Left lung (tissue), 10 donors: ENCODE data around the gene IMMP2L. TPM values are rescaled to one million over a fixed set of nuclear protein-coding genes. Genes with fewer than 3 reads are reported as not detected.

Source experiments
- ATAC-seq: fragments of 200-7000 bp; cut with Tn5 transposase; one replicate; pipeline ENCODE4 v1.9.1; 2020; ENCODE audit warnings: moderate library complexity
- DNase-seq, 4 donors: peaks; one replicate each; pipeline ENCODE4 v3.0.0-alpha.2; 2013 to 2020
- H3K27ac ChIP-seq, 2 donors: fragments of 200-600 bp; sonication (generic) in 1 of 2; one replicate each; pipeline versions ENCODE4 v1.5.0 to v1.8.0; 2020 to 2021
- H3K27me3 ChIP-seq, 2 donors: fragments of 200-600 bp; sonication (generic) in 1 of 2; one replicate each; pipeline versions ENCODE4 v1.5.0 to v1.8.0; 2020 to 2021
- H3K36me3 ChIP-seq, 2 donors: fragments of 200-600 bp; sonication (generic) in 1 of 2; one replicate each; pipeline versions ENCODE4 v1.5.0 to v1.8.0; 2020 to 2021
- H3K4me1 ChIP-seq, 2 donors: fragments of 200-600 bp; one replicate each; pipeline ENCODE4 v1.8.0; 2021
- H3K4me3 ChIP-seq, 2 donors: fragments of 200-600 bp; sonication (generic) in 1 of 2; one replicate each; pipeline versions ENCODE4 v1.5.0 to v1.8.0; 2020 to 2021; ENCODE audit warnings: mild to moderate bottlenecking in 1 of 2
- H3K9me3 ChIP-seq, 2 donors: fragments of 200-600 bp; sonication (generic) in 1 of 2; one replicate each; pipeline versions ENCODE4 v1.5.0 to v1.8.0; 2020 to 2021
- intact Hi-C, 2 donors: fragments of 100-400 bp; cut with DNase I; formaldehyde crosslinking; loops; one replicate each; pipeline versions ENCODE4 v1.11.2 to v1.14.2; 2022
- polyA plus RNA-seq, 6 donors: library from polyadenylated mRNA; unstranded; fragments of 120-200 nt; gene quantifications; one replicate each; pipeline ENCODE4 v1.2.1, GENCODE V29; 2013; ENCODE audit not compliant: insufficient read length in 6 of 6
- total RNA-seq, 2 donors: library from RNA; stranded (reverse); fragmentation: NEBNext Ultra II Directional; extraction: Animal tissue kit (Norgen Biotek cat#: 25700); gene quantifications; one replicate each; pipeline ENCODE4 v1.2.1, GENCODE V29; 2021
- TF ChIP-seq, protein P1 (sequence below), 2 donors: fragments of 200-600 bp; sonication (generic) in 1 of 2; IDR thresholded peaks; one replicate each; pipeline versions ENCODE4 v1.5.0 to v1.8.0; 2021; ENCODE audit warnings: antibody characterized with exemption in 2 of 2
- donor health status: DM: no; HTN: yes; CAD: no.
- donor health status: DM: no; HTN: no; CAD: no.

The IMMP2L gene
- total and polyA plus RNA-seq, 8 donors, result 10.3 to 30.1 (median 25.7) TPM

DNA sequence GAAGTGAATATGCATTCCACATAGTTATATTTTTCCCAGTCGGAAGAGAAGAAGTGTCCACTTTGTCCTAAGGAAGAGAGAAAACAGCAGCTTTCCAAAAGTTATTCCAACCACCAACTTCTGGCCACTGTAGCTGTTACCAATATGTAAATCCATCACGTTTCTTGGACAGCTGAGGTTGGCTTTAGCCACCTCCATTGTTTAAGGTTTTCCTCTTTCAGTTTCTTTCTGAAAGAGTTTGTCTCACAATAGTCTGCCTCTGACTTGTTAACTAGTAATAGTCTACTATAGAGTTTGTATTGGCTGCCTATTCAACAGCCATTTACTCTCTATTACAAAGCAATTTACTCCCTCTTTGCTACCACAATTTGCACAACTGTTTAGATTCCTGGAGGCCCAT lies 929.0 kb downstream of the IMMP2L start:
- Histone ChIP-seq H3K27me3 (no peaks in the 10 kb centered on the region), H3K36me3 (no peaks in the 10 kb centered on the region), H3K4me1 (no peaks in the 10 kb centered on the region), H3K27ac (no peak overlapping the region), H3K4me3 (no peak overlapping the region), H3K9me3 (peaks cover 0 to 10% of the 10 kb centered on the region in 2 donors)
- DNase-seq (no peak), ATAC-seq (no peak)
- TF ChIP-seq, protein P1, sequence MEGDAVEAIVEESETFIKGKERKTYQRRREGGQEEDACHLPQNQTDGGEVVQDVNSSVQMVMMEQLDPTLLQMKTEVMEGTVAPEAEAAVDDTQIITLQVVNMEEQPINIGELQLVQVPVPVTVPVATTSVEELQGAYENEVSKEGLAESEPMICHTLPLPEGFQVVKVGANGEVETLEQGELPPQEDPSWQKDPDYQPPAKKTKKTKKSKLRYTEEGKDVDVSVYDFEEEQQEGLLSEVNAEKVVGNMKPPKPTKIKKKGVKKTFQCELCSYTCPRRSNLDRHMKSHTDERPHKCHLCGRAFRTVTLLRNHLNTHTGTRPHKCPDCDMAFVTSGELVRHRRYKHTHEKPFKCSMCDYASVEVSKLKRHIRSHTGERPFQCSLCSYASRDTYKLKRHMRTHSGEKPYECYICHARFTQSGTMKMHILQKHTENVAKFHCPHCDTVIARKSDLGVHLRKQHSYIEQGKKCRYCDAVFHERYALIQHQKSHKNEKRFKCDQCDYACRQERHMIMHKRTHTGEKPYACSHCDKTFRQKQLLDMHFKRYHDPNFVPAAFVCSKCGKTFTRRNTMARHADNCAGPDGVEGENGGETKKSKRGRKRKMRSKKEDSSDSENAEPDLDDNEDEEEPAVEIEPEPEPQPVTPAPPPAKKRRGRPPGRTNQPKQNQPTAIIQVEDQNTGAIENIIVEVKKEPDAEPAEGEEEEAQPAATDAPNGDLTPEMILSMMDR (IDR thresholded peaks at IDR 0.05), result no peak
- intact Hi-C loops, result no loop called here

DNA sequence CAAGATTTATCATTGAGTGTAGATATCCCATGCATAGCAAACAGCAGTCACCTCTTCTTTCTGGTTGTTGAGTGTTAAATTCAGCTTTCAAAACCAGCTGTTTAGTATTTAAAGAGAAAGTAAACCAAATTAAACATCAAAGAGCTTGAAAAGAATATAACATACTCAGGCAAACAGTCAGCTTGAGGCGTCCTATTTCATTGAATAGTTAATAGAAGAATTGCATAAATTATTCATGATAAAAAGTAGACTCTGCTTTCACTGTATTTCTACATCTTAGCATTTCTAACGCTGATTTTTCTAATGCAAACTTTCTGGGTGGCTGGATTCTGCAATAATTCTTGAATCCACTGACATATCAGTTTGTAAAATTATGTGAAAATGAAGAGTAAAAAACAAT lies 935.9 kb downstream of the IMMP2L start:
- Histone ChIP-seq H3K27ac (no peak overlapping the region), H3K4me3 (no peak overlapping the region), H3K4me1 (no peaks in the 10 kb centered on the region), H3K36me3 (no peaks in the 10 kb centered on the region), H3K27me3 (no peaks in the 10 kb centered on the region), H3K9me3 (no peaks in the 10 kb centered on the region)
- intact Hi-C loops, result no loop called here
- DNase-seq (no peak), ATAC-seq (no peak)
- TF ChIP-seq, protein P1 (IDR thresholded peaks at IDR 0.05), result no peak

DNA sequence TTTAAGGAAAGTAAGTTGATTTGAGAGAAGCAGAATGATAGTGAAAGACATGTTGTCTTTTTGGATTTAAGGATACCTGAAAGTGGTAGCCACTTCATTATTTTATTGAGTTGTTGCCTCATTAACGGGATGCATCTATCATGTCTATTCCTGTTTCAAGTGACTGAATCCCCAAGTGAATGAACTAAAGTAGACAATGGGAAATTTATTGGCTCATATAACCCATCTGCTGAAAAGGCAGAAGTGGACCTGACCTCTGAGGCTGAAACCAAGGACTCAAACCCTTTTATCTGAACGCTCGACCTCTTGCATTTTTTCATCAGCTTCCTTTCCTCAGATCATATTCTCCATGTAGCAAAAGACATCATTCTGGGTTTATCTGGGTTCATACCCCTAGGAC lies 937.0 kb downstream of the IMMP2L start:
- intact Hi-C loops, result no loop called here
- Histone ChIP-seq H3K9me3 (no peaks in the 10 kb centered on the region), H3K27me3 (no peaks in the 10 kb centered on the region), H3K4me1 (no peaks in the 10 kb centered on the region), H3K36me3 (no peaks in the 10 kb centered on the region), H3K27ac (no peak overlapping the region), H3K4me3 (no peak overlapping the region)
- no peak for ATAC-seq
- TF ChIP-seq, protein P1 (IDR thresholded peaks at IDR 0.05), result no peak
- DNase-seq, result no peak

DNA sequence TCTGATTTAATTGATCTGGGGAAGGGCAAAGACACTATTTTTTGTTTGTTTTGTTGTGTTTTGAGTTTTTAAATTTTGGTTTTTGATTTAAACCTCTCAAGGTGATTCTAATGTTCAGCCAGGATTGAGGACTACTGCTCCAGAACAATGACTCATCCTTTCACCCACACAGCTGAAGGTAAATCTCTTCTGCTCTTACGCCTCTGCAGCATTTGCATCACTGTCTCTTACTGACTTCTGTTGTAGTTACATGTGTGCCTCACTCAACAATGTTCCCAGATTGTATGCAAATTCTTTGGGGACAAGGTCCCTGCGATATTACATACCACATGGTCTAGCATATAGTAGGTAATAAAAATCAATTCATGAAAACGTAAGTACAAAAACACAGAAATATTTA lies 938.9 kb downstream of the IMMP2L start:
- H3K4me3 ChIP-seq, result no peak overlapping the region

DNA sequence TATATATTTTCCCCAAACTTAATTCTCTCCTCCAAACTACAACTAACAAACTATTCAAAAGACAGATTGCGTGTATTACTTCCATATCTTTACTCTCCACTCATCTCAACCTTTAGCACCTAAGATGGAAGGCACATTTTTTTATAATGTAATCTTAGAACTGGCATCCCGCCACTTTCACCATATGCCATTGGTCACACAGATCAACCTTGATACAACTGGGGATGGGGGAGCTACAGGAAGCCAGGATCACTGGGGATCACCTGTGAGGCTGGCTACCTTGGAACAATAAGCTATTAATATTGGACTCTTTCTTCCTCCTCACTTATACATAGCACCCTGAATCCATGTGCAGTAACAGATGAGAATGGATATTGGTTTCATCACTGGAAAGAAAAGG lies 941.0 kb downstream of the IMMP2L start:
- DNase-seq, result no peak
- intact Hi-C loops, result no loop called here
- no peak overlapping the region for H3K4me3 ChIP-seq
- no peaks in the 10 kb centered on the region for H3K9me3 ChIP-seq
- no peaks in the 10 kb centered on the region for H3K27me3 ChIP-seq
- no peak for ATAC-seq
- no peak overlapping the region for H3K27ac ChIP-seq
- H3K36me3 ChIP-seq, result no peaks in the 10 kb centered on the region
- no peaks in the 10 kb centered on the region for H3K4me1 ChIP-seq
- TF ChIP-seq, protein P1 (IDR thresholded peaks at IDR 0.05), result no peak

More for the DNA sequence above, 938.9 kb downstream of the IMMP2L start:
- H3K27ac ChIP-seq, result no peak overlapping the region
- DNase-seq (no peak), ATAC-seq (no peak)
- no peaks in the 10 kb centered on the region for H3K36me3 ChIP-seq
- TF ChIP-seq, protein P1 (IDR thresholded peaks at IDR 0.05), result no peak
- H3K9me3 ChIP-seq, result no peaks in the 10 kb centered on the region
- H3K4me1 ChIP-seq, result no peaks in the 10 kb centered on the region
- intact Hi-C loops, result no loop called here
- H3K27me3 ChIP-seq, result no peaks in the 10 kb centered on the region
